ENCODE results near the gene CD99L2. TPM values are rescaled to one million over a fixed set of nuclear protein-coding genes. Genes with fewer than 3 reads are reported as not detected.

Gene CD99L2
- polyA plus RNA-seq, 1 donor from 2014 or later = 61.0 TPM

GRCh38 chrX:150736475-150736874, 162.0 kb downstream of the CD99L2 start:
- Histone ChIP-seq H3K4me3 (ENCODE audit: low read length) (no peak overlapping the region), H3K9me3 (ENCODE audit: low read length) (no peaks in the 10 kb centered on the region)

GRCh38 chrX:150731795-150732194, 166.7 kb downstream of the CD99L2 start:
- no peaks in the 10 kb centered on the region for H3F3A ChIP-seq (ENCODE audit: insufficient read depth, low read length, poor library complexity, severe bottlenecking)
- no peaks in the 10 kb centered on the region for H3K36me3 ChIP-seq (ENCODE audit: insufficient read depth, low read length)
- H3K79me2 ChIP-seq (replicated peaks; ENCODE audit: insufficient read depth, low read length) = no peaks in the 10 kb centered on the region
- H3K4me2 ChIP-seq (ENCODE audit: low read length) = no peak overlapping the region
- no peaks in the 10 kb centered on the region for H4K20me1 ChIP-seq (ENCODE audit: insufficient read depth)
- no peak overlapping the region for H2AFZ ChIP-seq (ENCODE audit: low read depth, low read length)
- no peaks in the 10 kb centered on the region for H3K9me3 ChIP-seq (ENCODE audit: low read length)
- no peaks in the 10 kb centered on the region for H3K9me2 ChIP-seq (ENCODE audit: insufficient read depth, low read length)
- H3K4me3 ChIP-seq (ENCODE audit: low read length) = no peak overlapping the region
- H3K27me3 ChIP-seq (ENCODE audit: insufficient read depth, low read depth, low read length) = no peaks in the 10 kb centered on the region
- no peak overlapping the region for H3K27ac ChIP-seq (ENCODE audit: low read length)
- no peak overlapping the region for H3K9ac ChIP-seq (ENCODE audit: low read length)
- TF ChIP-seq RAD21 (conservative IDR thresholded peaks at IDR 0.05) (no peak), TAF1 (IDR thresholded peaks at IDR 0.05; ENCODE audit: low read depth) (no peak), CTCF (IDR thresholded peaks at IDR 0.05; ENCODE audit: poor library complexity, severe bottlenecking) (no peak), SMC3 (conservative IDR thresholded peaks at IDR 0.05; ENCODE audit: poor library complexity) (no peak), POLR2AphosphoS5 (IDR thresholded peaks at IDR 0.05) (no peak), EP300 (conservative IDR thresholded peaks at IDR 0.05; ENCODE audit: poor library complexity, severe bottlenecking) (no peak), REST (IDR thresholded peaks at IDR 0.05; ENCODE audit: borderline replicate concordance) (no peak)

More at GRCh38 chrX:150736475-150736874, 162.0 kb downstream of the CD99L2 start:
- no peaks in the 10 kb centered on the region for H3F3A ChIP-seq (ENCODE audit: insufficient read depth, low read length, poor library complexity, severe bottlenecking)
- no peaks in the 10 kb centered on the region for H3K36me3 ChIP-seq (ENCODE audit: insufficient read depth, low read length)
- H3K4me2 ChIP-seq (ENCODE audit: low read length) = no peak overlapping the region
- no peak overlapping the region for H3K9ac ChIP-seq (ENCODE audit: low read length)
- TF ChIP-seq POLR2AphosphoS5 (IDR thresholded peaks at IDR 0.05) (no peak), REST (IDR thresholded peaks at IDR 0.05; ENCODE audit: borderline replicate concordance) (no peak), MXI1 (conservative IDR thresholded peaks at IDR 0.05; ENCODE audit: poor library complexity, severe bottlenecking) (no peak), TAF1 (IDR thresholded peaks at IDR 0.05; ENCODE audit: low read depth) (no peak), EP300 (conservative IDR thresholded peaks at IDR 0.05; ENCODE audit: poor library complexity, severe bottlenecking) (no peak), CTCF (IDR thresholded peaks at IDR 0.05; ENCODE audit: poor library complexity, severe bottlenecking) (no peak), EZH2 (IDR thresholded peaks at IDR 0.05; ENCODE audit: borderline replicate concordance, insufficient read depth, low read length, poor library complexity, severe bottlenecking) (no peak), SMC3 (conservative IDR thresholded peaks at IDR 0.05; ENCODE audit: poor library complexity) (no peak), RAD21 (conservative IDR thresholded peaks at IDR 0.05) (no peak)
- no peak overlapping the region for H2AFZ ChIP-seq (ENCODE audit: low read depth, low read length)
- no peaks in the 10 kb centered on the region for H3K79me2 ChIP-seq (replicated peaks; ENCODE audit: insufficient read depth, low read length)
- no peaks in the 10 kb centered on the region for H3K27me3 ChIP-seq (ENCODE audit: insufficient read depth, low read depth, low read length)
- H4K20me1 ChIP-seq (ENCODE audit: insufficient read depth) = no peaks in the 10 kb centered on the region
- no peak overlapping the region for H3K27ac ChIP-seq (ENCODE audit: low read length)
- no peaks in the 10 kb centered on the region for H3K9me2 ChIP-seq (ENCODE audit: insufficient read depth, low read length)
